HUES64 (cell line): ENCODE results near the gene GARIN5A.

Experiments
- H3K27ac ChIP-seq: 2 replicates; pipeline ENCODE4 v1.7.0; 2013; ENCODE audit warnings: low read depth, low read length, inconsistent platforms
- H3K27me3 ChIP-seq: 2 replicates; pipeline ENCODE4 v1.6.1; 2013; ENCODE audit warnings: mild to moderate bottlenecking, low read length; ENCODE audit not compliant: insufficient read depth
- H3K36me3 ChIP-seq: 2 replicates; pipeline ENCODE4 v1.6.1; 2013; ENCODE audit warnings: mild to moderate bottlenecking, low read length; ENCODE audit not compliant: insufficient read depth
- H3K4me1 ChIP-seq: 2 replicates; pipeline ENCODE4 v1.6.1; 2013; ENCODE audit warnings: mild to moderate bottlenecking, low read length, moderate library complexity; ENCODE audit not compliant: insufficient read depth
- H3K4me3 ChIP-seq: 2 replicates; pipeline ENCODE4 v1.5.1; 2013; ENCODE audit warnings: mild to moderate bottlenecking, low read length, moderate library complexity
- H3K9ac ChIP-seq: 2 replicates; pipeline ENCODE4 v1.6.1; 2013; ENCODE audit warnings: mild to moderate bottlenecking, low read depth, low read length
- H3K9me3 ChIP-seq: 2 replicates; pipeline ENCODE4 v1.6.1; 2013; ENCODE audit warnings: low read depth, low read length; ENCODE audit not compliant: insufficient read depth
- whole genome bisulfite sequencing: fragments of 150-250, 120-280 bp; methylation state at CpG from one replicate; pipeline ENCODE4 v1.1.7; 2013; ENCODE audit warnings: missing lambda C conversion rate; 5-methylcytosine and 5-hydroxymethylcytosine counted together

Gene GARIN5A

GRCh38 chr19:50507376-50507775 is 30.7 kb upstream of the GARIN5A start:
- H3K27me3 ChIP-seq = peaks cover 3% of the 10 kb centered on the region; the same call in 1 of the 2 replicates
- 91% methylated on average over 8 of the region's 8 CpGs for WGBS
- H3K27ac ChIP-seq = no peak overlapping the region
- H3K9ac ChIP-seq = no peak overlapping the region
- no peaks in the 10 kb centered on the region for H3K36me3 ChIP-seq
- no peak overlapping the region for H3K4me3 ChIP-seq
- H3K9me3 ChIP-seq = 0 out of 2 replicates have a peak, but pooled peaks cover 3% of the 10 kb centered on the region
- no peaks in the 10 kb centered on the region for H3K4me1 ChIP-seq

DNA sequence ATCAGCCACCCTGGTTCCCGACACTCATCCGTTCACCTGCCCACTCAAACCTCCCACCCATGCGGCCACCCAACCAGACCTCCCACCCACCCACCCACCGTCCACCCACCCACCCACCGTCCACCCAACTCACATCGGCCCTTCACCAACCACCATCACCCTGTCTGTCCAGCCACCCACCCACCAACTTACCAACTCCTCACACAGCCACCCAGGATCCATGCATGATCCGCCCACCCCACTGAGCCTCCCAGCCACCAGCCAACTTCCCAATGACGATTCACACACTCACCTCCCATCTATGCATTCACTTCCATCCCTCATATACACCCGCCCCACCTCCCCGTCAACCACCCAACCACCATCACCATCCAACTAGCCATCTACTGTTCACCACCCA is 30.1 kb upstream of the GARIN5A start:
- no peaks in the 10 kb centered on the region for H3K36me3 ChIP-seq
- peaks cover 3% of the 10 kb centered on the region; the same call in 1 of the 2 replicates for H3K27me3 ChIP-seq
- H3K4me1 ChIP-seq = no peaks in the 10 kb centered on the region
- no peak overlapping the region for H3K4me3 ChIP-seq
- no peak overlapping the region for H3K27ac ChIP-seq
- 86% methylated on average over 6 of the region's 10 CpGs for WGBS
- no peak overlapping the region for H3K9ac ChIP-seq
- 0 out of 2 replicates have a peak, but pooled peaks cover 3% of the 10 kb centered on the region for H3K9me3 ChIP-seq

DNA sequence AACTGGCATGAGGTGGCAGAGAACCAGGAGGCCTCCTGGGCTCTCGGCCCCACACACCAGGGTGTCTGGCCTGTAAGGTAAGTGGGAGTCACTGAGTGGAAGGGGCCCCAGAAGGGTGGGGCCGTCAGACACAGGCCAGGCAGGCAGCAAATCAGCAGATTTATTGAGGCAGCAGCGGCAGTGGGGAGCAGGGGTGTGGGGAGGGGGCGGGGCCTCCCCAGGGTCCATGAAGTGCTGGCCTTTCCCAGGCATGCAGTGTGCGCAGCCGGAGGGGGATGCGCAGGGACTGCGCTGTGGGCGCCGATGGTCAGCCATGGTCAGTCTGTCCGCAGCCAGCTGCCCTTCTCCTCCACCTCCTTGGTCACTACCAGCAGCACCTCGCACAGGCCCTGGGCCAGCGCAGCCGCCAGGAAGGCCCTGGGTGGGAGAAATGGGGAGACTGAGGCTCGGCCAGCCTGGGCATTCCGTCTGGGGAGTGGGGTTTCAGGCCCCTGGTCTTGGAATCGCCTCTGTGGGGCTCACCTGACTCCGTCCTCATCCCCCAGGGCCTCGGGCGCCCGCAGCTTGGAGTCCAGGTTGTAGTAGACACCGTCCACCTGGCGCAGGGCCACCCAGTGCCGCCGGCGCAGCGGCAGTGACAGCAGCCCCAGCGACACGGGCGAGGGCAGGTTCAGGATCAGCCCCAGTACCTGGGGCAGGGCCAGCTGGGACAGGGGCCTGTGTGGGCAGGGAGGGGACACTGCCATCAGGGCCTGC is 29.4 kb upstream of the GARIN5A start:
- 92% methylated on average over 30 of the region's 30 CpGs for WGBS
- H3K27me3 ChIP-seq = peaks cover 3% of the 10 kb centered on the region; the same call in 1 of the 2 replicates
- no peak overlapping the region for H3K27ac ChIP-seq
- no peak overlapping the region for H3K4me3 ChIP-seq
- no peaks in the 10 kb centered on the region for H3K4me1 ChIP-seq
- no peak overlapping the region for H3K9ac ChIP-seq
- H3K36me3 ChIP-seq = no peaks in the 10 kb centered on the region
- H3K9me3 ChIP-seq = 0 out of 2 replicates have a peak, but pooled peaks cover 3% of the 10 kb centered on the region

- H3K27me3 ChIP-seq = peaks cover 34% of the 10 kb centered on the region
- no peak overlapping the region for H3K4me3 ChIP-seq
- H3K36me3 ChIP-seq = no peaks in the 10 kb centered on the region
- H3K4me1 ChIP-seq = no peaks in the 10 kb centered on the region
- no peak overlapping the region for H3K27ac ChIP-seq
- 81% methylated on average over 25 of the region's 25 CpGs for WGBS
- no peaks in the 10 kb centered on the region for H3K9me3 ChIP-seq
- H3K9ac ChIP-seq = no peak overlapping the region
These were observed 25.2 kb upstream of the GARIN5A start for GRCh38 chr19:50501568-50502475.

- peaks cover 37% of the 10 kb centered on the region for H3K27me3 ChIP-seq
- no peaks in the 10 kb centered on the region for H3K36me3 ChIP-seq
- H3K9me3 ChIP-seq = no peaks in the 10 kb centered on the region
- H3K4me1 ChIP-seq = no peaks in the 10 kb centered on the region
- no peak overlapping the region for H3K4me3 ChIP-seq
- H3K27ac ChIP-seq = no peak overlapping the region
- no peak overlapping the region for H3K9ac ChIP-seq
- 81% methylated on average over 12 of the region's 12 CpGs for WGBS
These were observed 24.5 kb upstream of the GARIN5A start for GRCh38 chr19:50501186-50501567.

- Histone ChIP-seq H3K4me3 (peak overlapping the region; percentile 35; the same call in 1 of the 2 replicates), H3K4me1 (no peaks in the 10 kb centered on the region), H3K27me3 (peaks cover 37% of the 10 kb centered on the region), H3K27ac (no peak overlapping the region), H3K9ac (no peak overlapping the region), H3K36me3 (no peaks in the 10 kb centered on the region), H3K9me3 (no peaks in the 10 kb centered on the region)
- 59% methylated on average over 8 of the region's 10 CpGs for WGBS
These were observed 24.1 kb upstream of the GARIN5A start for GRCh38 chr19:50500753-50501151.

GRCh38 chr19:50500060-50500752 is 23.6 kb upstream of the GARIN5A start:
- H3K4me1 ChIP-seq = no peaks in the 10 kb centered on the region
- H3K27ac ChIP-seq = no peak overlapping the region
- no peaks in the 10 kb centered on the region for H3K9me3 ChIP-seq
- H3K4me3 ChIP-seq = peak overlapping the region; percentile 35
- no peak overlapping the region for H3K9ac ChIP-seq
- H3K36me3 ChIP-seq = no peaks in the 10 kb centered on the region
- 39% methylated on average over 26 of the region's 27 CpGs for whole genome bisulfite sequencing
- peaks cover 38% of the 10 kb centered on the region for H3K27me3 ChIP-seq

GRCh38 chr19:50498219-50499056 is 21.8 kb upstream of the GARIN5A start:
- H3K9ac ChIP-seq = no peak overlapping the region
- H3K9me3 ChIP-seq = no peaks in the 10 kb centered on the region
- H3K27ac ChIP-seq = no peak overlapping the region
- H3K4me3 ChIP-seq = no peak overlapping the region
- no peaks in the 10 kb centered on the region for H3K4me1 ChIP-seq
- no peaks in the 10 kb centered on the region for H3K36me3 ChIP-seq
- H3K27me3 ChIP-seq = peaks cover 43% of the 10 kb centered on the region
- 80% methylated on average over 11 of the region's 11 CpGs for WGBS

- H3K36me3 ChIP-seq = no peaks in the 10 kb centered on the region
- WGBS = 77% methylated on average over 8 of the region's 8 CpGs
- H3K4me3 ChIP-seq = no peak overlapping the region
- peaks cover 55% of the 10 kb centered on the region for H3K27me3 ChIP-seq
- H3K9me3 ChIP-seq = no peaks in the 10 kb centered on the region
- H3K9ac ChIP-seq = no peak overlapping the region
- H3K4me1 ChIP-seq = no peaks in the 10 kb centered on the region
- H3K27ac ChIP-seq = no peak overlapping the region
These were observed 20.4 kb upstream of the GARIN5A start for GRCh38 chr19:50497022-50497405.

DNA sequence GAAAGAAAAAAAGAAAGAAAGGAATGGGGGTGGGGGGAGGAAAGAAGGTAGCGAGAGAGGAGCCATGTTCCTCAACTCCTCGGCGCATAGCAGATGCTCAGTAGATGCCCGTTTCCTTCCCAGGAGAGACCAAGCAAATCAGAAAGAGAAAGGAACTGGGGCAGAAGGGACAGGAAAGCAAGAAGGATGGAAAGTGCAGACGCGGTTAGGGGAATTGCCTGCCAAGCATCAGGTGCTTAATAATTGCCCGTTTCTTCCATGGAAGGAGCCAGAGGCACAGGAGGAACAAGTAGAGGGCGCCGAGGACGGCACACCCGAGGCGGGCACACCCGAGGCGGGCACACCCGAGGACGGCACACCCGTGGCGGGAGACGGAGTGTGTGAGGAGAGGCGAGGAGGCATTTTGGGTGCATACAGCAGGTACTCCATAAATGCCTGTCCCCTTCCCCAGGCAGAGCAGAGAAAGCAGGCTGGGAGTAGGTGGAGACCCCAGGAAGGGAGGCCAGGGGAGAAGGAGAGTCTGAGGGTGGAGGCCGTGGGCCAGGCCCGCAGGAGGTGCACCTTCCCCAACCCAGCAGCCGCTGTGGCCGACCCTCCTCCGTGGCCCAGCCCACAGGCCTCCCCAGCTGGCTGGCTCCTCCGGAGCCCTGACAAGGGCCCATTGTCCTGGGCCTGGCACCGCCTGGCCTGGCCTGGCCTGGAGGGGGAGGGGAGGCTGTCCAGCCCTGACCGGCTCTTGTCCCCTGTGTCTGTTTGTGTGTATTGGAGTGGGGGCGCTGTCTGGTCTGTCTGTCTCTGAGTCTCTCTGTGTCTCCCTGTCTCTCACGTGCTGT is 19.8 kb upstream of the GARIN5A start:
- no peaks in the 10 kb centered on the region for H3K4me1 ChIP-seq
- H3K27ac ChIP-seq = no peak overlapping the region
- H3K36me3 ChIP-seq = no peaks in the 10 kb centered on the region
- H3K4me3 ChIP-seq = no peak overlapping the region
- H3K9me3 ChIP-seq = no peaks in the 10 kb centered on the region; the same call in 1 of the 2 replicates
- WGBS = 72% methylated on average over 26 of the region's 30 CpGs
- H3K27me3 ChIP-seq = peaks cover 61% of the 10 kb centered on the region
- H3K9ac ChIP-seq = no peak overlapping the region
